SK-N-SH treated with all-trans-retinoic acid at 6 μM for 48 hours (cell line): Measurements from ENCODE around the gene ABCC3.

ENCODE experiments used
- ARNTL ChIP-seq: fragments of 450-650 bp; formaldehyde crosslinking; IDR thresholded peaks from 2 replicates; pipeline ENCODE4 v1.5.0; 2020; ENCODE audit warnings: low read depth, mild to moderate bottlenecking, moderate library complexity, borderline replicate concordance
- CREB5 ChIP-seq: fragments of 250-450 bp; sonication (Bioruptor Pico); IDR thresholded peaks from 2 replicates; pipeline ENCODE4 v1.5.1; 2020; ENCODE audit warnings: low read depth, mild to moderate bottlenecking, moderate library complexity
- CSDC2 ChIP-seq: fragments of 250-450 bp; sonication (Bioruptor Pico); IDR thresholded peaks from 2 replicates; pipeline ENCODE4 v1.5.0; 2020; ENCODE audit warnings: mild to moderate bottlenecking, moderate library complexity
- GLIS3 ChIP-seq: fragments of 250-450 bp; sonication (Bioruptor Pico); IDR thresholded peaks from 2 replicates; pipeline ENCODE4 v1.5.0; 2020; ENCODE audit warnings: mild to moderate bottlenecking, moderate library complexity
- OSR1 ChIP-seq: fragments of 250-450 bp; sonication (Bioruptor Pico); IDR thresholded peaks from 2 replicates; pipeline ENCODE4 v1.8.0; 2022; ENCODE audit warnings: moderate library complexity, mild to moderate bottlenecking, inconsistent platforms
- PATZ1 ChIP-seq: fragments of 250-450 bp; sonication (Bioruptor Pico); IDR thresholded peaks from 2 replicates; pipeline ENCODE4 v1.8.0; 2020; ENCODE audit warnings: mild to moderate bottlenecking, moderate library complexity, borderline replicate concordance
- RARB ChIP-seq: fragments of 250-450 bp; sonication (Bioruptor Pico); IDR thresholded peaks from 2 replicates; pipeline ENCODE4 v1.8.0; 2021; ENCODE audit warnings: mild to moderate bottlenecking, moderate library complexity
- SNAI2 ChIP-seq: fragments of 250-450 bp; sonication (Bioruptor Pico); IDR thresholded peaks from 2 replicates; pipeline ENCODE4 v1.5.0; 2020; ENCODE audit warnings: mild to moderate bottlenecking, moderate library complexity
- TSHZ2 ChIP-seq: fragments of 250-450 bp; sonication (Bioruptor Pico); IDR thresholded peaks from 2 replicates; pipeline ENCODE4 v1.5.0; 2020; ENCODE audit warnings: mild to moderate bottlenecking, moderate library complexity

DNA sequence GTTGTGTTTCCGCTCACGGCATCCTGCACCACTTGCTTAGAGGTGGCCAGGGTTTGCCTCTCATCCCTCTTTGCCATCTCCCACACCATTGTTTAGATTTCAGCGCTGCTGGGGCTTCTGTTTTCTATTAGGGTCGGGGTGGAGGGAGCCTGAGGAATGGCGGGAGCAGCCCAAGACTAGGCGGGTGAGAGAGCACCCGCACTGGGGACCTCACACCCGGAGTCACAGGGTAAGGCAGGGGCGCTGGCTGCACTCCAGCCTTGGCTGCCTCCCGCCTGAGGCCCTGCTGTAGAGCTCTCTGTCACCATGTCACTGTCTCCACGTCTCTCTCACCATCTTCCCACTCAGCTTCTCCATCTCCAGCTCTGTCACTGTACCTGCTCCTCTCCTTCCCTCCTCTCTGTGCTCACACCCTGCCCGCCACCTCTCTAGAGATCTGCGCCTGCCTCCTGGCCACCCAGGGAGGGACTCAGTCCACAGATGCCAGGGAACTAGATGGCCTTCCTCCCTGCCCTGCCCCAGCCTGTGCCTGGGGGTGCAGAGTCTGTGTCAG, 32.8 kb upstream of the ABCC3 start:
- no peak for TF ChIP-seq SNAI2 (CRISPR knock-in tag)
- no peak for TF ChIP-seq CSDC2 (CRISPR knock-in tag)
- no peak for TF ChIP-seq PATZ1 (CRISPR knock-in tag)
- TF ChIP-seq GLIS3 (CRISPR knock-in tag): no peak
- no peak for TF ChIP-seq OSR1 (CRISPR knock-in tag)
- no peak for TF ChIP-seq RARB (CRISPR knock-in tag)
- no peak for TF ChIP-seq ARNTL (CRISPR knock-in tag)
- no peak; the same call in 1 of the 2 replicates for TF ChIP-seq TSHZ2 (CRISPR knock-in tag)
- no peak for TF ChIP-seq CREB5
